HCT116 (cell line): ENCODE measurements around the gene DGKB. TPM values are rescaled to one million over a fixed set of nuclear protein-coding genes. Genes with fewer than 3 reads are reported as not detected.

ENCODE experiments used
- ATAC-seq: fragments of 200-7000 bp; cut with Tn5 transposase; 2 replicates; pipeline ENCODE4 v1.9.1; 2020; ENCODE audit warnings: mild to moderate bottlenecking, moderate library complexity
- BruUV-seq: library from RNA; stranded (reverse); fragments of 400-500 nt; replicated peaks from 2 replicates; lab custom pipeline; 2021; lab: Mats Ljungman, UMichigan
- CTCF ChIA-PET: fragments of 300-600 bp; sonication (Branson Sonifier 250); formaldehyde crosslinking; loops from one replicate; lab custom pipeline; 2021; ENCODE audit warnings: antibody characterized with exemption; lab: Charles Lee
- POLR2A ChIA-PET: fragments of 300-600, 350-600 bp; sonication (Branson Sonifier 250); formaldehyde crosslinking; loops from one replicate; lab custom pipeline; 2021; ENCODE audit warnings: antibody characterized with exemption; lab: Charles Lee
- RAD21 ChIA-PET, 2 experiments: fragments of 300-600 bp; sonication (Branson Sonifier 250); formaldehyde crosslinking; loops; one replicate each; lab custom pipeline; 2023; ENCODE audit warnings: low total read pairs in 2 of 2; ENCODE audit not compliant: uncharacterized antibody in 2 of 2, unreplicated experiment in 2 of 2, low non-redundant PET in 1 of 2; lab: Charles Lee
- DNase-seq: peaks from one replicate; pipeline ENCODE4 v3.0.0-alpha.2; 2010; ENCODE audit warnings: low read depth, low spot score
- H2AFZ ChIP-seq: fragments of 200-600 bp; shearing (Covaris generic), sonication (generic); 2 replicates; pipeline ENCODE4 v1.6.1; 2017; ENCODE audit warnings: low read depth, mixed run types, mixed read lengths, antibody characterized with exemption, low read length; ENCODE audit not compliant: poor library complexity, severe bottlenecking
- H3K27ac ChIP-seq: 2 replicates; pipeline ENCODE4 v1.5.1; 2012; ENCODE audit warnings: low read depth, low read length
- H3K27me3 ChIP-seq: fragments of 200-600 bp; sonication (generic); 2 replicates; pipeline ENCODE4 v1.6.1; 2016; ENCODE audit warnings: mixed run types, low read length, mixed read lengths; ENCODE audit not compliant: insufficient read depth
- H3K36me3 ChIP-seq, 2 experiments: fragments of 200-500 bp in 1 of 2; fragments of 200-600 bp in 1 of 2; sonication (Bioruptor generic) in 1 of 2; sonication (generic) in 1 of 2; 2 replicates each; pipeline versions ENCODE4 v1.5.1 to v1.6.1; 2014 to 2016; ENCODE audit warnings: low read length in 2 of 2, inconsistent platforms in 1 of 2, mixed read lengths in 1 of 2, mixed run types in 1 of 2; ENCODE audit not compliant: insufficient read depth in 2 of 2, control insufficient read depth in 1 of 2
- H3K4me1 ChIP-seq, 2 experiments: fragments of 200-600 bp in 1 of 2; sonication (generic) in 1 of 2; 2 replicates each; pipeline versions ENCODE4 v1.5.1 to v1.6.1; 2012 to 2017; ENCODE audit warnings: low read length in 2 of 2, inconsistent platforms in 1 of 2, mild to moderate bottlenecking in 1 of 2, mixed read lengths in 1 of 2, mixed run types in 1 of 2, moderate library complexity in 1 of 2; ENCODE audit not compliant: insufficient read depth in 2 of 2, control insufficient read depth in 1 of 2
- H3K4me2 ChIP-seq: fragments of 200-600 bp; sonication (generic); 2 replicates; pipeline ENCODE4 v1.6.1; 2017; ENCODE audit warnings: mixed run types, low read length, mixed read lengths
- H3K4me3 ChIP-seq, 2 experiments: fragments of 200-600 bp in 1 of 2; sonication (generic) in 1 of 2; replicated peaks in 1 of 2; 2 replicates each; pipeline ENCODE4 v1.5.1; 2011 to 2016; ENCODE audit warnings: low read length in 2 of 2, control low read depth in 1 of 2, low read depth in 1 of 2, mild to moderate bottlenecking in 1 of 2, mixed read lengths in 1 of 2, mixed run types in 1 of 2
- H3K79me2 ChIP-seq: fragments of 200-600 bp; sonication (generic); 2 replicates; pipeline ENCODE4 v1.6.1; 2017; ENCODE audit warnings: mild to moderate bottlenecking, mixed run types, low read length, moderate library complexity, mixed read lengths; ENCODE audit not compliant: insufficient read depth
- H3K9ac ChIP-seq: fragments of 200-600 bp; sonication (generic); 2 replicates; pipeline ENCODE4 v1.6.1; 2016; ENCODE audit warnings: low read length, mixed read lengths
- H3K9me2 ChIP-seq: fragments of 200-600 bp; sonication (generic), shearing (Covaris generic); 2 replicates; pipeline ENCODE4 v1.6.1; 2017; ENCODE audit warnings: mixed run types, mild to moderate bottlenecking, moderate library complexity; ENCODE audit not compliant: insufficient read depth
- H3K9me3 ChIP-seq, 2 experiments: fragments of 200-500 bp in 1 of 2; fragments of 200-600 bp in 1 of 2; sonication (Bioruptor generic) in 1 of 2; sonication (generic) in 1 of 2; 2 replicates each; pipeline ENCODE4 v1.6.1; 2014 to 2017; ENCODE audit warnings: low read length in 2 of 2, mixed read lengths in 2 of 2, inconsistent platforms in 1 of 2, low read depth in 1 of 2, mild to moderate bottlenecking in 1 of 2, mixed run types in 1 of 2, moderate library complexity in 1 of 2; ENCODE audit not compliant: control insufficient read depth in 1 of 2, insufficient read depth in 1 of 2
- H4K20me1 ChIP-seq: fragments of 200-600 bp; sonication (generic), shearing (Covaris generic); 2 replicates; pipeline ENCODE4 v1.6.1; 2017; ENCODE audit warnings: mixed run types, mild to moderate bottlenecking, moderate library complexity; ENCODE audit not compliant: insufficient read depth
- CBX3 ChIP-seq: IDR thresholded peaks from 2 replicates; pipeline ENCODE4 v1.6.1; 2012; ENCODE audit warnings: low read depth
- CEBPB ChIP-seq: IDR thresholded peaks from 2 replicates; pipeline ENCODE4 v1.6.1; 2012; ENCODE audit warnings: low read depth
- EZH2 ChIP-seq: fragments of 200-600 bp; sonication (generic); IDR thresholded peaks from 2 replicates; pipeline ENCODE4 v1.6.1; 2017; ENCODE audit warnings: antibody characterized with exemption, mixed run types
- POLR2AphosphoS5 ChIP-seq: IDR thresholded peaks from 2 replicates; pipeline ENCODE4 v1.6.1; 2011; ENCODE audit warnings: mild to moderate bottlenecking, low read depth, low read length, moderate library complexity
- SRF ChIP-seq: IDR thresholded peaks from 2 replicates; pipeline ENCODE4 v1.6.1; 2012; ENCODE audit warnings: low read depth
- YY1 ChIP-seq: IDR thresholded peaks from 2 replicates; pipeline ENCODE4 v1.6.1; 2011; ENCODE audit warnings: low read length, low read depth, moderate library complexity, mild to moderate bottlenecking; ENCODE audit not compliant: insufficient replicate concordance; ENCODE audit errors: extremely low read depth
- ZFX ChIP-seq: fragments of 450-650 bp; IDR thresholded peaks from 2 replicates; pipeline ENCODE4 v1.6.1; 2017
- ZNF274 ChIP-seq: fragments of 200-500 bp; sonication (Bioruptor generic); IDR thresholded peaks from 2 replicates; pipeline ENCODE4 v1.6.1; 2014; ENCODE audit warnings: mild to moderate bottlenecking, low read depth, low read length, inconsistent platforms
- intact Hi-C: fragments of 100-400 bp; cut with micrococcal nuclease; formaldehyde crosslinking; loops from 2 replicates; pipeline ENCODE4 v1.10.0; 2022
- total RNA-seq: library from RNA; stranded (reverse); gene quantifications from one replicate; pipeline ENCODE4 v1.2.1, GENCODE V29; 2021; ENCODE audit not compliant: unreplicated experiment
- TF ChIP-seq, protein P1 (sequence below): IDR thresholded peaks from 2 replicates; pipeline ENCODE4 v1.6.1; 2011; ENCODE audit warnings: mild to moderate bottlenecking, low read length, moderate library complexity; ENCODE audit not compliant: insufficient replicate concordance; ENCODE audit errors: extremely low read depth
- TF ChIP-seq, protein P2 (sequence below), 3 experiments: fragments of 200-600 bp in 1 of 3; sonication (generic) in 1 of 3; IDR thresholded peaks in 2 of 3; conservative IDR thresholded peaks in 1 of 3; 2 replicates each; pipeline ENCODE4 v1.5.1; 2012 to 2017; ENCODE audit warnings: low read depth in 2 of 3, low read length in 2 of 3, antibody characterized with exemption in 1 of 3, borderline replicate concordance in 1 of 3, control low read depth in 1 of 3, mild to moderate bottlenecking in 1 of 3, mixed read lengths in 1 of 3, mixed run types in 1 of 3, moderate library complexity in 1 of 3; ENCODE audit not compliant: insufficient read depth in 1 of 3

The DGKB gene
- total RNA-seq, 1 experiment from 2014 or later, result 0.05 TPM

DNA sequence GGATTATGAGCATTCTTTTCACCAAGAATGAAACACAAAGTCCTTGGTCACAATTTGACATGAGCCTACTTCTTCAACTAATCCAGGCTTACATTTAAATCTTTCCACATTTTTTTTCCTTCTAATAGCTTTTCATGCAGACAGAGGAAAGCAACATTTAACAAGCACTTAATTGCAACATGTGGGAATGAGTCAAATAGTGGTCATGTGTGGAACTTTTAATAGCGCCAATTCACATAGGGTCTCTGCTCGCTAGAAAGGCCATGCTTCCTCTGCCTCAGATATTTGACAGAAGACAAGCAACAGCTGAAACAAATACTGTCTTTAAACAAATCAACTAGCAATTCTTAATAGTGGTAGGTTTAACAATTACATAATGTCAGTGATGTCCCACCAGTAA lies 627.2 kb downstream of the DGKB start:
- POLR2A ChIA-PET, result no interaction called here
- Histone ChIP-seq H3K9me2 (no peaks in the 10 kb centered on the region), H3K4me2 (no peak overlapping the region), H4K20me1 (no peaks in the 10 kb centered on the region), H3K36me3 (no peaks in the 10 kb centered on the region), H3K9ac (no peak overlapping the region), H3K27ac (no peak overlapping the region), H3K4me1 (no peaks in the 10 kb centered on the region), H3K27me3 (no peaks in the 10 kb centered on the region), H2AFZ (no peak overlapping the region), H3K79me2 (no peaks in the 10 kb centered on the region), H3K4me3 (no peak overlapping the region), H3K9me3 (no peaks in the 10 kb centered on the region)
- intact Hi-C loops, result no loop called here
- ATAC-seq, result no peak
- BruUV-seq, result no TSS peak
- no peak for DNase-seq
- CTCF ChIA-PET, result no interaction called here
- no peak for TF ChIP-seq ZNF274
- no peak for TF ChIP-seq CEBPB
- TF ChIP-seq SRF, result no peak
- no peak for TF ChIP-seq POLR2AphosphoS5
- no peak for TF ChIP-seq ZFX
- TF ChIP-seq EZH2, result no peak
- TF ChIP-seq, protein P1, sequence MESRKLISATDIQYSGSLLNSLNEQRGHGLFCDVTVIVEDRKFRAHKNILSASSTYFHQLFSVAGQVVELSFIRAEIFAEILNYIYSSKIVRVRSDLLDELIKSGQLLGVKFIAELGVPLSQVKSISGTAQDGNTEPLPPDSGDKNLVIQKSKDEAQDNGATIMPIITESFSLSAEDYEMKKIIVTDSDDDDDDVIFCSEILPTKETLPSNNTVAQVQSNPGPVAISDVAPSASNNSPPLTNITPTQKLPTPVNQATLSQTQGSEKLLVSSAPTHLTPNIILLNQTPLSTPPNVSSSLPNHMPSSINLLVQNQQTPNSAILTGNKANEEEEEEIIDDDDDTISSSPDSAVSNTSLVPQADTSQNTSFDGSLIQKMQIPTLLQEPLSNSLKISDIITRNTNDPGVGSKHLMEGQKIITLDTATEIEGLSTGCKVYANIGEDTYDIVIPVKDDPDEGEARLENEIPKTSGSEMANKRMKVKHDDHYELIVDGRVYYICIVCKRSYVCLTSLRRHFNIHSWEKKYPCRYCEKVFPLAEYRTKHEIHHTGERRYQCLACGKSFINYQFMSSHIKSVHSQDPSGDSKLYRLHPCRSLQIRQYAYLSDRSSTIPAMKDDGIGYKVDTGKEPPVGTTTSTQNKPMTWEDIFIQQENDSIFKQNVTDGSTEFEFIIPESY, result no peak
- no peak for TF ChIP-seq CBX3
- TF ChIP-seq YY1, result no peak
- TF ChIP-seq, protein P2, sequence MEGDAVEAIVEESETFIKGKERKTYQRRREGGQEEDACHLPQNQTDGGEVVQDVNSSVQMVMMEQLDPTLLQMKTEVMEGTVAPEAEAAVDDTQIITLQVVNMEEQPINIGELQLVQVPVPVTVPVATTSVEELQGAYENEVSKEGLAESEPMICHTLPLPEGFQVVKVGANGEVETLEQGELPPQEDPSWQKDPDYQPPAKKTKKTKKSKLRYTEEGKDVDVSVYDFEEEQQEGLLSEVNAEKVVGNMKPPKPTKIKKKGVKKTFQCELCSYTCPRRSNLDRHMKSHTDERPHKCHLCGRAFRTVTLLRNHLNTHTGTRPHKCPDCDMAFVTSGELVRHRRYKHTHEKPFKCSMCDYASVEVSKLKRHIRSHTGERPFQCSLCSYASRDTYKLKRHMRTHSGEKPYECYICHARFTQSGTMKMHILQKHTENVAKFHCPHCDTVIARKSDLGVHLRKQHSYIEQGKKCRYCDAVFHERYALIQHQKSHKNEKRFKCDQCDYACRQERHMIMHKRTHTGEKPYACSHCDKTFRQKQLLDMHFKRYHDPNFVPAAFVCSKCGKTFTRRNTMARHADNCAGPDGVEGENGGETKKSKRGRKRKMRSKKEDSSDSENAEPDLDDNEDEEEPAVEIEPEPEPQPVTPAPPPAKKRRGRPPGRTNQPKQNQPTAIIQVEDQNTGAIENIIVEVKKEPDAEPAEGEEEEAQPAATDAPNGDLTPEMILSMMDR (IDR thresholded peaks at IDR 0.05 in 2 of 3, conservative IDR thresholded peaks at IDR 0.05 in 1 of 3; ENCODE audit: borderline replicate concordance in 1 of 3, insufficient read depth in 1 of 3, low read depth in 2 of 3, low read length in 2 of 3), result no peak
- RAD21 ChIA-PET, result no interaction called here
